Measurements from ENCODE around the gene KCTD18.

The KCTD18 gene

GRCh38 chr2:200509612-200510433, at the start of gene KCTD18:
TSS of gene KCTD18 (minus strand) at chr2:200510068. CDS start at chr2:200507016, 3,052 bp downstream.
- peak; percentile 78 for DNase-seq (ENCODE audit: low spot score)

- DNase-seq (ENCODE audit: low spot score), result no peak
These were observed 30.9 kb upstream of the KCTD18 start for GRCh38 chr2:200540793-200541192.

DNA sequence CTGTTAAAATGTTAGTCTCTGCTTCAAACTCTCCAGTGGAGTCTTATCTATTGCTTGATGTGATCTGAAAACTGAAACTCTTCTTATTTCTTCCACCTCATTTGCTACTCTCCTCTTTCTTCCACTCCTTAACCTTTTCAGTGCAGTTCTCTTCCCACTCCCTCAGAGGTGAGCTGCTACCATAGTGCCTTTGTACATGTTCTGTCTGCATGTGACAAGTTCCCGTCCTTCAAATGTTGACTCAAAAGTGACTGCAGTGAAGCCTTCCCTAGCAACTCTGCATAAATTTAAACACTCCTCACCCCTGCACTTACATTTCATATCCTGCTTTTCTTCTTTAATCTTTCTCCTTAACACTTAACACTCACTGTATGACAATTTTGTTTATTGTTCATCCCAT, 28.3 kb upstream of the KCTD18 start:
- no peak for DNase-seq (ENCODE audit: low spot score)

DNA sequence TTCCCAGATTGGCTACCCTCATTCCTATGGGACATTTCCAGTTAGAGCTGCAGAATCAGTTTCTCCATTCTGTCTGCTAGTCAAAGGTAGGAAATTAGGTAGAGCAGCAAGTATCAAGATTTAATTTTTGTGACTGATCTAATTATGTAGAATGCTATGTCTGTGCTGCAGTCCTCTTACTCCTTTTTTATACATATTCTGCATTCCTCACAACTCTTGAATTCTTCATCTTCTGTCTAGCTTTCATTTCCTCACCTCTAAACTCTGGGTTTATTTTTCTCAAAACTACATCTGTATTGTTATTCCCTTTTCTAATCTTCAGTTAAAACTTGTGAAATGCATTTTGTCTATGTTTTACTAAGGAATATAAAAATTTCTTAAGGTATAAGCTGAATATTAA, 24.7 kb upstream of the KCTD18 start:
- no peak for DNase-seq (ENCODE audit: low spot score)

- no peak for DNase-seq (ENCODE audit: low spot score)
These were observed 23.9 kb upstream of the KCTD18 start for GRCh38 chr2:200533754-200534153.

DNA sequence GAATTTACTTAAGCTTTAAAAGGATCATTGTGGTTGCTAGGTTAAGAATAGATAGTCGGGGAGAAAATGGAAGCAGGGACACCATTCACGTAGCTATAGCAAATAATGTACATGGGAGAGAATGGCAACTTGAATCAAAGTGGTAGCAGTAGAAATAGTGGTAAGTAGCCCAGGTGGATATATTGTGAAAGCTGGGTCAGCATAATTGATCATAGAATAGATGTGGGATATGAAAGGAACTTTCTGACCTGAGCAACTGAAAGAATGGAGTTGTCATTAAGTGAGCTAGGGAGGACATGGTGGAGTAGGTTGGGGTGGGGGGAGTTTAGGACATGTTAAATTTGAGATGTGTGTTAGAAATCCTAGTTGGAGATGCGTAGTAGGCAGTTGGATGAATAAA, 18.4 kb upstream of the KCTD18 start:
- DNase-seq (ENCODE audit: low spot score), result no peak

- DNase-seq (ENCODE audit: low spot score), result peak; percentile 95
These were observed 16.2 kb upstream of the KCTD18 start, which contains the start of gene SGO2 for GRCh38 chr2:200525882-200526651. TSS of gene SGO2 (plus strand) at chr2:200526207. CDS start at chr2:200532976, 6,769 bp downstream.

DNA sequence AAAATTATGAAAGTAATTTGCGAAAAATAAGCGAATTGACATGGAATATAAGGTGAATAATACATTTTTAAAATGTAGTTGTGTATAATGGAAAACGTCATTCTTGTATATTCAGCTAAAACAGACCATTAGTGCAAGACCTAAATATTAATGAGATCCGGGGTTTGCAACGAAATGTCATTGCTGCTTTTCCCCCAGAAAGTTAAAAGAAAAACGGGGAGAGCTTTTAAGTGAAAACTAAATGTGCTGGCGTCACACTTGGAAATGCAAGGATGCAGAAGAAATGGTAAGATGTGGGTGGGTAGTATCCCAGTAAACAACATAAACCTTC, 15.6 kb upstream of the KCTD18 start:
- no peak for DNase-seq (ENCODE audit: low spot score)

- DNase-seq (ENCODE audit: low spot score), result no peak
These were observed 15.2 kb upstream of the KCTD18 start for GRCh38 chr2:200525066-200525465.

DNA sequence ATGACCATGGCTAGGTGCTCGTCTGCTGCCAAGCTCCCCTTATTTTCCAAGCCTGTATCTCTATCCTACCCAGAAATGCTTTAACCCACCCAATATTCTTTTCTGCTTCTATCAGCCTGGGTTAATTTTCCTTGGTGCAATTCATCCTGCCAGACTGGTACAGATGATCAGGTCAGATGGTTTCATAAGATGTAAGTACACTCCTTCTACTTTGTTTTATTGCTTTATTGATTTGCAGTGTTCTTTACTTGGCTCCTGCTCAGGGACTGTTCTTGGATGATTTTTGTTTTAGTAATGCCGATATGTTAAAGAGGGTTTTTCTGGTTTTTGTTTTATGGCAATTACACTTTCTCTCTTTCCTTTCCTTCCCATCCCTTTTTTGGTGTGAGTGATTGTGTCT, 13.7 kb upstream of the KCTD18 start:
- DNase-seq (ENCODE audit: low spot score), result no peak

DNA sequence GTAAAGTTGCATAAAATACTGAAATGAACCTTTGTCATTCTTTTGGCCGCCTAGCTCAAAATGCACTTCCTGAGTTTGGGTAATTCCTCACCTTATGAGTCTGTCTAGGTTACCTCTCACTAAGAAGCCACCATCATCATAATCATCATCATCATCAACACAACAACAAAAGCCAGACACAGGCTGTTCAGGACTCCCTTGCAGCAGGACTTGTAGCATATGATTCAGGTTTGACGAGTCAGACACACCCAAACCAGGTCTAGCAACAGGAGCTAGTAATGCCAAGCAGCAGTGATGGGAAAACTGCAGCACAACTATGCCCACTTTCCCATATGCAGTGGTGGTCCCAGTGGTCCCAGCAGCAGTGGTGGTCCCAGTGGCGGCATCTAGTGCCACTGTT, 13.3 kb upstream of the KCTD18 start:
- no peak for DNase-seq (ENCODE audit: low spot score)

DNA sequence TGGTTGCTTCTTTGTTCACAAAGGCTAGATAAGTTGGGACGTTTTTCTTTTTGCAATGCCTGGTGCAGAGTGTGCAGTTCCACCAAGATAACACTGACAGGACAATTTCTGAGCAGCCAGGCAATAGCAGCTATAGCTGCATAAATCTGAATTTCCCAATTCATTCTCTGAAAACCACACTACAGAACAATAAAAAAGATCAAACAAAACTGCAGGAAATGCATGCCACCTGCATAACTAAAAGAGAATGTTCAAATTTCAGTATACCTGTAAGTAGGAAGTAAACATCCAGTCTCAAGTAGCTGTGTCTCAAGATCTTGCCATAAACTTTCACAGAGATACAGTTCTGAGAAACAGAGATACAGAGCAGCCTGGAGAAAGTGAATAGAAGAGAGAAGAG, 5.3 kb upstream of the KCTD18 start:
- DNase-seq (ENCODE audit: low spot score), result no peak

- no peak for DNase-seq (ENCODE audit: low spot score)
These were observed 645 bp downstream of the KCTD18 start for GRCh38 chr2:200509235-200509611.

GRCh38 chr2:200507179-200507578, 2.7 kb downstream of the KCTD18 start:
- DNase-seq (ENCODE audit: low spot score), result no peak

- DNase-seq (ENCODE audit: low spot score), result no peak
These were observed 3.2 kb downstream of the KCTD18 start for GRCh38 chr2:200506679-200507078.

GRCh38 chr2:200502196-200502595, 7.7 kb downstream of the KCTD18 start:
- DNase-seq (ENCODE audit: low spot score), result no peak

- no peak for DNase-seq (ENCODE audit: low spot score)
These were observed 11.3 kb downstream of the KCTD18 start for GRCh38 chr2:200498402-200499162.

DNA sequence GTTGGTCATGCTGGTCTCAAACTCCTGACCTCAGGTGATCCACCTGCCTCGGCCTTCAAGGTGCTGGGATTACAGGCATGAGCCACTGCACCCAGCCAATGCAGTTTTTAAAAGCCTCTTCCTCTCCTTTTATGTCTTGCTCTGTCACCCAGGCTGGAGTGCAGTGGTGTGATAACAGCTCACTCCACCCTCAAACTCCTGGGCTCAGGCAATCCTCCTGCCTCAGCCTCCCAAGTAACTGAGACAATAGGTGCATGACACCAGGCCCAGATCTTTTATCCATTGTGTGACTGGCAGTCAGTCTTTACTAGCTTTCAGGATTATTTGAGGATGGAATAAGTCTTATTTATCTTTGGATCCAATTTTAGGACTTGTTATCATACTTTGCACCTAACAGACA, 13.2 kb downstream of the KCTD18 start:
- DNase-seq (ENCODE audit: low spot score), result no peak

DNA sequence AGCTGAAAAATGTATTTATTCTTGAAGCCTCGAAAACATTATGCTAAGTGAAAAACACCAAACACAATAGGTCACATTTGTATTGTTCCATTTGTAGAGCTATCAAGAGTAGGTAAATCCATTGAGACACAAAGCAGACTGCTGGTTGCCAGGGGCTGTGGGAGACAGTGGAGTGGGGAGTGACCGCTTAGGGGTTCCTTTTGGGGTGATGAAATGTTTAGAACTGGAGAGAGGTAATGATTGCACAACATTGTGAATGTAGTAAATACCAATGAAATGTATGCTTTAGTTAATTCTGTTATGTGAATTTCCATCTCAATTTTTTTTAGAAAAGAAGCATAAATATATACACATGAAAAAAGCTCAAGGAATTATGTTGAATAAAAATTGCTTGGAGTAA, 15.8 kb downstream of the KCTD18 start:
- DNase-seq (ENCODE audit: low spot score), result no peak

DNA sequence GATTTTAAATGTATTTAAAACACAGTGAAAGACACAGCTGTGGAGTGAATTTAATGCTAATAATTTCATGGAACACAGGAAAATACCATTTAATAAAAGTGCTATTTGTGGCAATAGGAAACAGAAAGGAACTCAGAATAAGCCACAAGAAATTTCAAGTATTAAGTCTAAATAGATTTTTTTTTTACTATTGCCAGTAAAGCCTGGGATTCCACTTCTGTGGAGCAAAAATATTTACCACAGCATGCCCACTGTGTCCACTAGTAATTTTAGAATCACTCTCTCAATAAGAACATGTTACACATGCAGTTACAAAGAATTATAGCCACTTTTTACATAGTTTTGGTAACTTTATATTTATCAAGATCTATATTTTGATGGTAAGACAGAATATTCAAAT, 17.2 kb downstream of the KCTD18 start:
- DNase-seq (ENCODE audit: low spot score), result no peak

GRCh38 chr2:200490001-200490400, 19.9 kb downstream of the KCTD18 start:
- DNase-seq (ENCODE audit: low spot score), result no peak

DNA sequence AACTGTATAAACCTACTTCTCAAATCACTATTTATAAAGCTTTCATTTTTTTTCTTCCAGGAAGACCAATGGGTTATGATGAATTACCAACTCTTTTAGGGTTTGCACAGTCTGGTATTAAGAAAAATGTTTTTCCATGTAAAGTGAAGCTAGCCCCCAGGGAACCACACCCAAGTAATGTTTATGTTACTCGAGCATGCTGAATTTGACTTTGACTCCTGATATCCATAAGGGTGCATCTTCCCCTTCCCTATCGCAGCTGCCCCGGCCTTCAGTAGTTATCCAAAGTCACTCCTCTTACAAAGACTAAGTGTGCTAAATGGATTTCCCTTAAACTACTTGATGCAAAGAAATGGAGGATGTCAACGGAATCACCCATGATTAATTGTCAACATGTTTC, 21.7 kb downstream of the KCTD18 start:
- DNase-seq (ENCODE audit: low spot score), result no peak

DNA sequence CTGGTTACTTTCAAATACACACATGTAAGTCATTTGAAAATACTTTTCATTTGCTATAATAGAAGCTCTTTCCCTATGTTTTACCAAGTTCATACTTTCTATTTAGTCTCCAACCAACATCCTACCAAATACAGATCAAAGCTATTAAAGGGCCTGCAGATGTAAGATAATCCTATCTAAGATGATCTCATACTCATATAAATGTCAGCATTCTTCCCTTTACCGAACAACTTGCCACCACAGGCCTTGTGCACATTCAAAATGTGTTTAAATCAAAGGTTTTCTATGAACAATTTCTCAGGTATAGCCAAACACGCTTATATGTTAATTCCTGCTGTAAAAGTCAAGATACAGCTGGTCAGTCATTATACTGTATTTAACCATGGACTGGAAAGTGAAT, 23.3 kb downstream of the KCTD18 start:
- no peak for DNase-seq (ENCODE audit: low spot score)
